Epithelial cell of esophagus (primary cell): Measurements from ENCODE around the gene EIF4ENIF1.

ENCODE experiments used
- DNase-seq: peaks from one replicate; pipeline ENCODE4 v3.0.0; 2010; ENCODE audit warnings: low read depth
- H3K4me3 ChIP-seq: 2 replicates; pipeline ENCODE4 v1.5.1; 2011; ENCODE audit warnings: mild to moderate bottlenecking, low read length, control low read depth
- TF ChIP-seq, protein P1 (sequence below): IDR thresholded peaks from 2 replicates; pipeline ENCODE4 v1.5.1; 2011; ENCODE audit warnings: low read depth, mild to moderate bottlenecking, low read length, control low read depth, inconsistent platforms; ENCODE audit not compliant: insufficient read depth; ENCODE audit errors: missing control alignments

EIF4ENIF1 gene

DNA sequence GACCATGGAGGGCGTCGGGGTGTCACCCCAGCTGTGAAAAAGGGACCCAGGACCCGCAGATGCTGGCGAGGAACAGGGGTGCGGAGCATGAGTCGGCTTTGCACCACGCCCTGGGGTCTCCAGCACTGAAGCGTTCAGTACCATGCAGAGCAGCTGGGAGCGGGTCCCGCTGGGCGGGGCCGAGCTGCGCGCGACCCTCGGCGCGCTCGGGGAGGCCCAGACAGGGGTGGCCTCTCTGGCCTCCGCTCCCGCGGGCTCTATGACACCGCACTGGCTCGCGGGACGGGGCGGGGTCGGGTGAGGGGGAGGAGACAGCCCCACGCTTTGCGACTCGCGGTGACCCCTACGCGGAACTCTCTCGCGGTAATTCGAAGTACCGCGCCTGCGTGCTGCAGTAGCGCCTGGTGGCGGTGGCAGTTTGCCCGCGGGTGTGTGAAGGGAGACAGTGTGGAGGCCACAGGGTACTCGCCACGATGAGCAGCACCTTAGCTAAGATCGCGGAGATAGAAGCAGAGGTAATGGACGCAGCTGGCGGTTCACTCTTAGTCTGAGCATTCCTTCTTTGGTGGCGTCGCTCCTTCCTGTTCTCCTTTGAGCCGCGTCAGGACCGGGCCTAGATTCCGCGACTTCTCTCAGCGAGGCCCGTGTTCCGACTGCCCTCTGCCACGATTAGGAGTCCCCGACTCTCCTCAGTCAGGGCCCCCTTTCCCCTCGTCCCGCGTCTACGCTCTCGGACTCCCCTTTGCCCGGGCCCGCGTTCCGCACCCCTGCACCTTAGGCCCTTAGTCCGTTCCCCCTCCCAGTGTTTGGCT lies 90.2 kb downstream of the EIF4ENIF1 start, which contains the start of gene DRG1:
DRG1 (plus strand) TSS at position 394 of the 812 bp plus-strand sequence; CDS start at position 474, 80 bp downstream.
- TF ChIP-seq, protein P1, sequence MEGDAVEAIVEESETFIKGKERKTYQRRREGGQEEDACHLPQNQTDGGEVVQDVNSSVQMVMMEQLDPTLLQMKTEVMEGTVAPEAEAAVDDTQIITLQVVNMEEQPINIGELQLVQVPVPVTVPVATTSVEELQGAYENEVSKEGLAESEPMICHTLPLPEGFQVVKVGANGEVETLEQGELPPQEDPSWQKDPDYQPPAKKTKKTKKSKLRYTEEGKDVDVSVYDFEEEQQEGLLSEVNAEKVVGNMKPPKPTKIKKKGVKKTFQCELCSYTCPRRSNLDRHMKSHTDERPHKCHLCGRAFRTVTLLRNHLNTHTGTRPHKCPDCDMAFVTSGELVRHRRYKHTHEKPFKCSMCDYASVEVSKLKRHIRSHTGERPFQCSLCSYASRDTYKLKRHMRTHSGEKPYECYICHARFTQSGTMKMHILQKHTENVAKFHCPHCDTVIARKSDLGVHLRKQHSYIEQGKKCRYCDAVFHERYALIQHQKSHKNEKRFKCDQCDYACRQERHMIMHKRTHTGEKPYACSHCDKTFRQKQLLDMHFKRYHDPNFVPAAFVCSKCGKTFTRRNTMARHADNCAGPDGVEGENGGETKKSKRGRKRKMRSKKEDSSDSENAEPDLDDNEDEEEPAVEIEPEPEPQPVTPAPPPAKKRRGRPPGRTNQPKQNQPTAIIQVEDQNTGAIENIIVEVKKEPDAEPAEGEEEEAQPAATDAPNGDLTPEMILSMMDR, result no peak
- peak within 1 kb of the TSS; percentile 98 for H3K4me3 ChIP-seq
- peak; percentile 93 for DNase-seq

DNA sequence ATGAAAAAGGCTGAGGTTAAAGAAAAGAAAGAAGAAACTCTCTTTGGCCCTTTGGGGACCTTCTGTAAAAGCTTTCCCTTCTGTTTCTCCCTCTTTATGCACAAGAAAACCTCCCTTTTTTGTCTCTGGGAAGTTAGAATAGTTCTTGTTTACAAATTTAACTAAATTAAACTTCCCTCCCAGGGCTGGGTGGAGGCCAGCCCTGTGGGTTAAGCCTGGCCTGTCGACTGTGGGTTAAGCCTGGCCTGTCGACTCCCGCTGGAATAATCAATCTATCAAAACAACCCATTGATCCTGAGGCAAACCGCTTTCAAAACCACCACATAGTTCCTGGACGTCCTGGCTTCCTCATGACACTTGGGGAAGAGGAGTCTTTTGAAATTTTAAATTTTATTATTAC lies 91.4 kb downstream of the EIF4ENIF1 start:
- DNase-seq, result no peak
- no peak overlapping the region for H3K4me3 ChIP-seq
- TF ChIP-seq, protein P1, result no peak

DNA sequence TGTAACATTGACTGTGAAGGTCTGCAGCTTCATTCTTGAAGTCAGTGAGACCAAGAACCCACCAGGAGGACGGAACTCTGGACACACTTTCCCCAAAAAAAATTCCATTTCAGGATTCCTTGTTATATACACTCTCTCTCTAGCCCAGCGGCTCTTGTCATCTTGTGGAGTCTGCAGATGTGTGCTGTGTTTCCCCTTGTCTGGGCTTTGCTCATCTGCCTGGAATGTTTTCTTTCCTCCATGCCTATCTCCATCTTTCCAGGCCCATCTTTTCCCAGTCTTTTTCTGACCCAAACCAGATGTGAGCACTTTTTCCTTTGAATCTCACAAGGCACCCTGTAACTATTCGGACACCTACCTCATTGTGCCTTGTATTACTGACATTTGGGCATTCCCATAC lies 95.3 kb downstream of the EIF4ENIF1 start:
- TF ChIP-seq, protein P1, result no peak
- no peak for DNase-seq
- H3K4me3 ChIP-seq, result no peak overlapping the region

DNA sequence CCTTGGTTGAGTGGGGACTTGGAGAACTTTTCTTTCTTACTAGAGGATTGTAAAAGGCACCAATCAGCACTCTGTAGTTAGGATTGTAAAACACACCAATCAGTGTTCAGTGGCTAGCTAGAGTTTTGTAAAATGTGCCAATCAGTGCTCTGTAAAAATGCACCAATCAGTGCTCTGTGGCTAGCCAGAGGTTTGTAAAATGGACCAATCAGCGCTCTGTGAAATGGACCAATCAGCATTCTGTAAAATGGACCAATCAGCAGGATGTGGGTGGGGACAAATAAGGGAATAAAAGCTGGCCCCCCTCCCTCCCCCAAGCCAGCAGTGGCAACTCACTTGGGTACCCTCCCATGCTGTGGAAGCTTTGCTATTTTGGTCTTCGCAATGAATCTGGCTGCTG lies 95.7 kb downstream of the EIF4ENIF1 start:
- TF ChIP-seq, protein P1, result no peak
- DNase-seq, result no peak
- no peak overlapping the region for H3K4me3 ChIP-seq
